ENCODE results near the gene IL1F10. TPM values are rescaled to one million over a fixed set of nuclear protein-coding genes. Genes with fewer than 3 reads are reported as not detected.

IL1F10 gene
- total and polyA plus RNA-seq, 2 of the 13 experiments (the other 11 are each of a cell fraction or from before 2014, with no cell fraction given), result not detected

DNA sequence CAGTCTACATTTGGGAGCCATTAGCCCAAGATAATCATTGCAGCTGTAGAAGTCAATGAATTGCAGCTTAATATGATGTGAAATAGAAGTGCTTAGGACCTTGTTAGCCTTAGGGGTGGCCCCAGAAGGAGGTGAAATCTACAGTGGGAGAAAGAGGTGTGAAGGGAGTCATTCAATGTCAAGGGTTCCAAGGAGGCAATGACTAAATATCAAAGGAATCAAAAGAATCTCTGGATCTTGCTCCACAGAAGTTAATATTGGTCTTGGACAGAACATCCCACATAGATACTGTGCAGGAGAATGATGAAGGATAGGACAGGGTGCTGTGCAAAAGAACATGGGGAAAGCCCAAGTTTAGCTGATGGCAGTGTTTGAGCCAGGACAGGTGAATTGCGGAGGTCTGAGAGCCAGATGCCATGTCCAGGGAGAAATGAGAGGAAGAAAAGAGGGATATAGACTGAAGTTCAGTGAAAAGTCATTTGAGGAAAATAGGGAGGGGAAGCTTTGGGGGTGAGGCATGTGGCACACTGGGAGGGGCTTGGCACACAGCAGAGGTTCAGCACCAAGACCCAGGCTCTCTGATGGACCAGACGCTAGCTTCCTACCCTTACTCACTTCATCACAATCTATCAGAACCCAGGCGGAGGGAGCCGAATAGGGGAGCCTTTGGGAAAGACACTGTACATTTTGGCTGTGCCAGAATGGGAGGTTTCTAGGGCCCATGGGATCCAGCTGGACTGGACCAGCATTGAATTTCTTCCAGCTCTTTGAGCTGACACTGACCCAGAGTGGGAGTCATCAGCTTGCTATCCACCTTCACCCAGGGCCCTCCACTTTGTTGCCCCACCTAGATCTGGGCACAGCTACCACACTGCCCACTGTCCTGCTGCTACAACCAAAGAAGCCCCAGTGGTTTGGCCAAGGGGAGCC lies 2.2 kb downstream of the IL1F10 start:
- intact Hi-C loops (cut with micrococcal nuclease; ENCODE audit: unreplicated experiment) (no loop called here), in situ Hi-C loops (cut with HindIII; ENCODE audit: extremely low pct_ligation_motif_present, low pct_unique_long_range_greater_than_20kb) (no loop called here)
- Histone ChIP-seq H3K4me2 (ENCODE audit: low read depth, low read length) (no peak overlapping the region), H3K4me3 (replicated peaks in 1 of 3; ENCODE audit: insufficient read depth in 1 of 3, low read depth in 2 of 3, low read length in 3 of 3) (no peak overlapping the region), H3K27ac (ENCODE audit: extremely low read length, insufficient read depth, low read length) (no peak overlapping the region), H3K9me3 (ENCODE audit: low read length) (no peaks in the 10 kb centered on the region), H3K36me3 (replicated peaks in 1 of 2; ENCODE audit: control insufficient read depth in 1 of 2, insufficient read depth in 2 of 2, low read length in 2 of 2) (no peaks in the 10 kb centered on the region), H3K79me2 (ENCODE audit: insufficient read depth, low read length) (no peaks in the 10 kb centered on the region), H4K20me1 (ENCODE audit: insufficient read depth, low read length) (no peaks in the 10 kb centered on the region), H3K27me3 (ENCODE audit: control insufficient read depth in 1 of 2, insufficient read depth in 2 of 2, low read length in 2 of 2) (peaks cover 2 to 11% of the 10 kb centered on the region in 2 experiments; a peak in 3 of 5 replicates), H3K4me1 (ENCODE audit: insufficient read depth, low read length) (no peaks in the 10 kb centered on the region), H3K9ac (ENCODE audit: insufficient read depth, low read depth, low read length) (no peak overlapping the region), H2AFZ (ENCODE audit: low read length) (no peak overlapping the region)
- ChIA-PET POLR2A (no interaction called here), CTCF (ENCODE audit: low intra/inter-chr PET ratio, low total read pairs) (no interaction called here)
- ATAC-seq, result no peak
- TF ChIP-seq, protein P1, sequence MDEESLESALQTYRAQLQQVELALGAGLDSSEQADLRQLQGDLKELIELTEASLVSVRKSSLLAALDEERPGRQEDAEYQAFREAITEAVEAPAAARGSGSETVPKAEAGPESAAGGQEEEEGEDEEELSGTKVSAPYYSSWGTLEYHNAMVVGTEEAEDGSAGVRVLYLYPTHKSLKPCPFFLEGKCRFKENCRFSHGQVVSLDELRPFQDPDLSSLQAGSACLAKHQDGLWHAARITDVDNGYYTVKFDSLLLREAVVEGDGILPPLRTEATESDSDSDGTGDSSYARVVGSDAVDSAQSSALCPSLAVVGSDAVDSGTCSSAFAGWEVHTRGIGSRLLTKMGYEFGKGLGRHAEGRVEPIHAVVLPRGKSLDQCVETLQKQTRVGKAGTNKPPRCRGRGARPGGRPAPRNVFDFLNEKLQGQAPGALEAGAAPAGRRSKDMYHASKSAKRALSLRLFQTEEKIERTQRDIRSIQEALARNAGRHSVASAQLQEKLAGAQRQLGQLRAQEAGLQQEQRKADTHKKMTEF (CRISPR knock-in tag; IDR thresholded peaks at IDR 0.05), result no peak
- TF ChIP-seq, protein P2, sequence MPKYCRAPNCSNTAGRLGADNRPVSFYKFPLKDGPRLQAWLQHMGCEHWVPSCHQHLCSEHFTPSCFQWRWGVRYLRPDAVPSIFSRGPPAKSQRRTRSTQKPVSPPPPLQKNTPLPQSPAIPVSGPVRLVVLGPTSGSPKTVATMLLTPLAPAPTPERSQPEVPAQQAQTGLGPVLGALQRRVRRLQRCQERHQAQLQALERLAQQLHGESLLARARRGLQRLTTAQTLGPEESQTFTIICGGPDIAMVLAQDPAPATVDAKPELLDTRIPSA (CRISPR knock-in tag; IDR thresholded peaks at IDR 0.05; ENCODE audit: borderline replicate concordance), result no peak
- TF ChIP-seq NFE2 (CRISPR knock-in tag; IDR thresholded peaks at IDR 0.05) (no peak), ZNF101 (CRISPR knock-in tag; IDR thresholded peaks at IDR 0.05; ENCODE audit: borderline replicate concordance, low read depth) (no peak), HOXA7 (CRISPR knock-in tag; IDR thresholded peaks at IDR 0.05) (no peak)
- TF ChIP-seq, protein P3, sequence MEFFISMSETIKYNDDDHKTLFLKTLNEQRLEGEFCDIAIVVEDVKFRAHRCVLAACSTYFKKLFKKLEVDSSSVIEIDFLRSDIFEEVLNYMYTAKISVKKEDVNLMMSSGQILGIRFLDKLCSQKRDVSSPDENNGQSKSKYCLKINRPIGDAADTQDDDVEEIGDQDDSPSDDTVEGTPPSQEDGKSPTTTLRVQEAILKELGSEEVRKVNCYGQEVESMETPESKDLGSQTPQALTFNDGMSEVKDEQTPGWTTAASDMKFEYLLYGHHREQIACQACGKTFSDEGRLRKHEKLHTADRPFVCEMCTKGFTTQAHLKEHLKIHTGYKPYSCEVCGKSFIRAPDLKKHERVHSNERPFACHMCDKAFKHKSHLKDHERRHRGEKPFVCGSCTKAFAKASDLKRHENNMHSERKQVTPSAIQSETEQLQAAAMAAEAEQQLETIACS (CRISPR knock-in tag; IDR thresholded peaks at IDR 0.05), result no peak
- TF ChIP-seq, protein P4, sequence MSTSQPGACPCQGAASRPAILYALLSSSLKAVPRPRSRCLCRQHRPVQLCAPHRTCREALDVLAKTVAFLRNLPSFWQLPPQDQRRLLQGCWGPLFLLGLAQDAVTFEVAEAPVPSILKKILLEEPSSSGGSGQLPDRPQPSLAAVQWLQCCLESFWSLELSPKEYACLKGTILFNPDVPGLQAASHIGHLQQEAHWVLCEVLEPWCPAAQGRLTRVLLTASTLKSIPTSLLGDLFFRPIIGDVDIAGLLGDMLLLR (CRISPR knock-in tag; IDR thresholded peaks at IDR 0.05), result no peak
- DNase-seq (ENCODE audit: low spot score), result no peak
- WGBS (ENCODE audit: low lambda C conversion rate), result 54% methylated on average over 4 of the region's 4 CpGs
- FAIRE-seq, result no peak
- BruUV-seq (replicated peaks), result no TSS peak

All from HepG2 (cell line).